ENCODE data around the gene FAM50B. TPM values are rescaled to one million over a fixed set of nuclear protein-coding genes. Genes with fewer than 3 reads are reported as not detected.

The FAM50B gene
- total RNA-seq, 1 donor from 2014 or later: 10.6 TPM

DNA sequence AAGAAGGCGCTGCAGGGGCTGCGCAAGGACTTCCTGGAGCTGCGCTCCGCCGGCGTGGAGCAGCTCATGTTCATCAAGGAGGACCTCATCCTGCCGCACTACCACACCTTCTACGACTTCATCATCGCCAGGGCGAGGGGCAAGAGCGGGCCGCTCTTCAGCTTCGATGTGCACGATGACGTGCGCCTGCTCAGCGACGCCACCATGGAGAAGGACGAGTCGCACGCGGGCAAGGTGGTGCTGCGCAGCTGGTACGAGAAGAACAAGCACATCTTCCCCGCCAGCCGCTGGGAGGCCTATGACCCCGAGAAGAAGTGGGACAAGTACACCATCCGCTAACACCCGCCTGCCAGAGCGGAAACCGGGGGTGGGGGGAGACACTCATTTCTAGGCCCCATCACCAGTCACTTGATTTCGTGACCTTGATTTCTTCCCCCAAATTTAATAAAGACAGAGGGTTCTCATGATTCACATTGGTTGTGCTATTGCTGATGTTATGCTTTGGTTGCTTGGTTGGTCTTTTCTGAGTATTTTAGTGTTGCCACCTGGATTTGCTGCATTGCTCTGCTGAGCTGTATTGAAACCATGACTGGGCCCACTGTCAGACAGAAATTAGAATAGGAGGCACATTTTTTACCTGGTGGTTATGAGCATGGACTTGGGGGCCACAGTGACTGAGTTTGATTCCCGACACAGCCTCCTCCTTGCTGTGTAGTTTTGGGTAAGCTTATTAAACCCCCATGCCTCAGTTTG, 1.5 kb downstream of the FAM50B start:
- no peaks in the 10 kb centered on the region for H3K36me3 ChIP-seq
- peak overlapping the region; percentile 63 for H3K4me3 ChIP-seq
- no peak for DNase-seq
- no peak for ATAC-seq
- no peak overlapping the region for H3K27ac ChIP-seq
- intact Hi-C loops (cut with DNase I): no loop called here
- no peaks in the 10 kb centered on the region for H3K9me3 ChIP-seq
- TF ChIP-seq, protein P1, sequence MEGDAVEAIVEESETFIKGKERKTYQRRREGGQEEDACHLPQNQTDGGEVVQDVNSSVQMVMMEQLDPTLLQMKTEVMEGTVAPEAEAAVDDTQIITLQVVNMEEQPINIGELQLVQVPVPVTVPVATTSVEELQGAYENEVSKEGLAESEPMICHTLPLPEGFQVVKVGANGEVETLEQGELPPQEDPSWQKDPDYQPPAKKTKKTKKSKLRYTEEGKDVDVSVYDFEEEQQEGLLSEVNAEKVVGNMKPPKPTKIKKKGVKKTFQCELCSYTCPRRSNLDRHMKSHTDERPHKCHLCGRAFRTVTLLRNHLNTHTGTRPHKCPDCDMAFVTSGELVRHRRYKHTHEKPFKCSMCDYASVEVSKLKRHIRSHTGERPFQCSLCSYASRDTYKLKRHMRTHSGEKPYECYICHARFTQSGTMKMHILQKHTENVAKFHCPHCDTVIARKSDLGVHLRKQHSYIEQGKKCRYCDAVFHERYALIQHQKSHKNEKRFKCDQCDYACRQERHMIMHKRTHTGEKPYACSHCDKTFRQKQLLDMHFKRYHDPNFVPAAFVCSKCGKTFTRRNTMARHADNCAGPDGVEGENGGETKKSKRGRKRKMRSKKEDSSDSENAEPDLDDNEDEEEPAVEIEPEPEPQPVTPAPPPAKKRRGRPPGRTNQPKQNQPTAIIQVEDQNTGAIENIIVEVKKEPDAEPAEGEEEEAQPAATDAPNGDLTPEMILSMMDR (IDR thresholded peaks at IDR 0.05): no peak
- H3K4me1 ChIP-seq: peaks cover 24% of the 10 kb centered on the region
- no peaks in the 10 kb centered on the region for H3K27me3 ChIP-seq (ENCODE audit: low read depth)

DNA sequence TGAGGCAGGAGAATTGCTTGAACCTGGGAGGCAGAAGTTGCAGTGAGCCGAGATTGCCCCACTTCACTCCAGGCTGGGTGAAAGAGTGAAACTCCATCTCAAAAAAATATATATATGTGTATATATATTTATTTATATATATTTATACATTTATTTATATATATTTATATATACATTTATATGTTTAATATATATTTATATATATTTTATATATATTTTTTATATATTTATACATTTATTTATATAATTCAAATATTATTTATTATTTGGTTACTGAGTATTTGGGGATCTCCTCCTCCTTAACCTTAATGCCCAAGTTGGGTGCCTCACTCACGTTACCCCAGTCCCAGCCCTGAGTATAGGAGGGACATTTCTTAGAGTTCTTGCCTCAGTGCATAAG, 2.7 kb downstream of the FAM50B start:
- Histone ChIP-seq H3K4me1 (peaks cover 24% of the 10 kb centered on the region), H3K36me3 (no peaks in the 10 kb centered on the region), H3K27ac (no peak overlapping the region), H3K27me3 (ENCODE audit: low read depth) (no peaks in the 10 kb centered on the region), H3K4me3 (no peak overlapping the region), H3K9me3 (no peaks in the 10 kb centered on the region)
- ATAC-seq: no peak
- no peak for DNase-seq
- intact Hi-C loops (cut with DNase I): no loop called here
- TF ChIP-seq, protein P1 (IDR thresholded peaks at IDR 0.05): no peak

DNA sequence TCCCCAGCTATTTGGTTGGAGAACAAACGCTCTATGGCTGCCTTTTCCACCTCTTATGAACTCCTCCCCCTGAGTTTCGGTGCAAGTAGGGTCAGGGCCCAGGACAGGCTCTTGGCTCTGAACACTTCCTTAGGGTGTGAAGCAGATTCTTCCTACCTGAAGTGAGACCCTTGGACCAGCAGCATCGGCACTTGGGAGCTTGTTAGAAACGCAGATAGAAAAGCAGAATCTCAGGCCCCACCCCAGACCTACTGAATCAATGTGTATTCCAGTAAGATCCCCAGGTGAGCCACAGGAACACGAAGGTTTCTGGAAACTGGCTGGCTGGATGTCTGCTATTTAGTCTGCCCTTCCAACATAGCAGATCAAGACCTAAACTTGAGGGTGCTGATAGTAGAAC, 3.2 kb downstream of the FAM50B start:
- H3K4me3 ChIP-seq: no peak overlapping the region
- no peak for DNase-seq
- intact Hi-C loops (cut with DNase I): no loop called here
- H3K4me1 ChIP-seq: peaks cover 24% of the 10 kb centered on the region
- no peaks in the 10 kb centered on the region for H3K36me3 ChIP-seq
- TF ChIP-seq, protein P1 (IDR thresholded peaks at IDR 0.05): no peak
- no peaks in the 10 kb centered on the region for H3K27me3 ChIP-seq (ENCODE audit: low read depth)
- ATAC-seq: no peak
- H3K27ac ChIP-seq: no peak overlapping the region
- no peaks in the 10 kb centered on the region for H3K9me3 ChIP-seq

DNA sequence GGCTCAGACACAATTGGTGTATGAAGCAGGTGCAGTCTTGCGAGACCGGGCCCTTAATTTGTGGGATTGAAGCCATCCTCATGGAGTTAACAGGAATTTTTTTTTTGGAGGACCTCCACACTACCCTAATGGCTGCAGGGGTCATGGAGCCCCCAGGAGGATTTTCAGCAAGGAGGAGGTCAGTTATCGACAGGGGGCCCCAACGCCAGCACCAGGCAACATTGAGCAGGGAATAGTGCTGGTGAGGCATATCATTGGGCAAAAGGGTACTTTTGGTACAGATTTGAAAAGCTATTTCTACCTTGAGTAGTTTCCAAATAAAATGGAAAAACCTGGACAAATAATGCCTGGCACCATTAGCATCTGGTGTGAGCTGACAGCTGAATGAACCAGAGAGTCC, 6.7 kb downstream of the FAM50B start:
- no peak for ATAC-seq
- H3K27ac ChIP-seq: no peak overlapping the region
- no peaks in the 10 kb centered on the region for H3K27me3 ChIP-seq (ENCODE audit: low read depth)
- no peak overlapping the region for H3K4me3 ChIP-seq
- H3K36me3 ChIP-seq: no peaks in the 10 kb centered on the region
- peaks cover 4% of the 10 kb centered on the region for H3K4me1 ChIP-seq
- intact Hi-C loops (cut with DNase I): no loop called here
- TF ChIP-seq, protein P1 (IDR thresholded peaks at IDR 0.05): no peak
- no peak for DNase-seq
- peaks cover 3% of the 10 kb centered on the region for H3K9me3 ChIP-seq

DNA sequence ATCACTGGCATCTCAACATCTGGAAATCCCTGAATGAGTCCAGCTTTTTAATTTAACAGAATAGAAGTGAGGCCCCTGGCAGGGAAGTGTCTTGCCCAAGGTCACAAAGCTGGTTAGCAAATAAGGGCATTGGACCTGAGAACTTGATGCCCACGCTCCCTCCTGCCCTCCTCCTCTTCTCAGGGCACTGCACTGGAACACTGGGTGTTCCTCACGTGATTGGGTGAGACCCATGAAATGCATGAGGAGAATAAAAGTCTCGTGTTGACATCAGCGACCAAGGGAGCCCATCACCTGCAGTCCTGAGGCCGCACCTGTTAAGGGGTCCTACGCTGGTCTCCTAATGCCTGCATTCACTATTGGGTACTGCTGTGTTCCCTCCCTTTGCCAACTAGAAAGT, 7.4 kb downstream of the FAM50B start:
- intact Hi-C loops (cut with DNase I): no loop called here
- ATAC-seq: no peak
- Histone ChIP-seq H3K4me1 (no peaks in the 10 kb centered on the region), H3K27me3 (ENCODE audit: low read depth) (no peaks in the 10 kb centered on the region), H3K27ac (no peak overlapping the region), H3K36me3 (no peaks in the 10 kb centered on the region), H3K4me3 (no peak overlapping the region), H3K9me3 (peaks cover 3% of the 10 kb centered on the region)
- TF ChIP-seq, protein P1 (IDR thresholded peaks at IDR 0.05): no peak
- DNase-seq: no peak

Measured in lower lobe of right lung (tissue), 2 donors.